Calu3 (cell line): ENCODE measurements around the gene CD6. TPM values are rescaled to one million over a fixed set of nuclear protein-coding genes. Genes with fewer than 3 reads are reported as not detected.

Experiments used
- BruUV-seq: library from RNA; stranded (reverse); fragments of 400-500 nt; replicated peaks from 2 replicates; lab custom pipeline; 2021; lab: Mats Ljungman, UMichigan
- CTCF ChIA-PET: fragments of 300-600 bp; sonication (Branson Sonifier 250); formaldehyde crosslinking; loops from one replicate; lab custom pipeline; 2022; ENCODE audit warnings: antibody characterized with exemption; lab: Charles Lee
- DNase-seq: peaks from one replicate; pipeline ENCODE4 v3.0.0; 2022
- H3K27ac Mint-ChIP-seq: one replicate; pipeline ENCODE4 v1.8.0; 2022; ENCODE audit warnings: mixed read lengths; ENCODE audit not compliant: unreplicated experiment
- H3K27me3 Mint-ChIP-seq: one replicate; pipeline ENCODE4 v1.8.0; 2022; ENCODE audit warnings: mixed read lengths; ENCODE audit not compliant: unreplicated experiment
- H3K36me3 Mint-ChIP-seq: one replicate; pipeline ENCODE4 v1.8.0; 2022; ENCODE audit warnings: mild to moderate bottlenecking, moderate library complexity, mixed read lengths; ENCODE audit not compliant: insufficient read depth, unreplicated experiment
- H3K4me1 Mint-ChIP-seq: one replicate; pipeline ENCODE4 v1.8.0; 2022; ENCODE audit warnings: mild to moderate bottlenecking, low read depth, mixed read lengths; ENCODE audit not compliant: unreplicated experiment
- H3K4me3 Mint-ChIP-seq: one replicate; pipeline ENCODE4 v1.8.0; 2022; ENCODE audit warnings: mild to moderate bottlenecking, low read depth, moderate library complexity, mixed read lengths; ENCODE audit not compliant: unreplicated experiment
- H3K9me3 Mint-ChIP-seq: one replicate; pipeline ENCODE4 v1.8.0; 2022; ENCODE audit warnings: low read depth, mixed read lengths; ENCODE audit not compliant: unreplicated experiment
- CTCF ChIP-seq: fragments of 200-600 bp; IDR thresholded peaks from one replicate; pipeline ENCODE4 v1.8.0; 2022; ENCODE audit warnings: antibody characterized with exemption; ENCODE audit not compliant: unreplicated experiment
- intact Hi-C: fragments of 100-400 bp; cut with micrococcal nuclease; formaldehyde crosslinking; loops from one replicate; pipeline ENCODE4 v1.10.0; 2022; ENCODE audit not compliant: unreplicated experiment
- total RNA-seq: library from RNA; stranded (reverse); gene quantifications from 2 replicates; pipeline ENCODE4 v1.2.3, GENCODE V29; 2022

Gene CD6
- total RNA-seq, 1 experiment from 2014 or later: 0.26 TPM

GRCh38 chr11:60988658-60989057, 17.2 kb downstream of the CD6 start:
- Mint-ChIP-seq H3K27ac (no peak overlapping the region), H3K36me3 (no peaks in the 10 kb centered on the region), H3K27me3 (peaks cover 17% of the 10 kb centered on the region), H3K4me1 (peaks cover 24% of the 10 kb centered on the region), H3K9me3 (no peaks in the 10 kb centered on the region), H3K4me3 (no peak overlapping the region)
- DNase-seq: no peak
- no TSS peak for BruUV-seq
- CTCF ChIA-PET: no interaction called here
- no peak for TF ChIP-seq CTCF
- intact Hi-C loops: no loop called here

GRCh38 chr11:60989093-60989650, 17.7 kb downstream of the CD6 start:
- no peaks in the 10 kb centered on the region for H3K36me3 Mint-ChIP-seq
- H3K4me3 Mint-ChIP-seq: no peak overlapping the region
- H3K9me3 Mint-ChIP-seq: no peaks in the 10 kb centered on the region
- BruUV-seq: no TSS peak
- no peak for TF ChIP-seq CTCF
- peaks cover 24% of the 10 kb centered on the region for H3K4me1 Mint-ChIP-seq
- DNase-seq: no peak
- intact Hi-C loops: no loop called here
- peaks cover 18% of the 10 kb centered on the region for H3K27me3 Mint-ChIP-seq
- CTCF ChIA-PET: no interaction called here
- H3K27ac Mint-ChIP-seq: no peak overlapping the region

GRCh38 chr11:60991457-60991856, 20.0 kb downstream of the CD6 start:
- H3K36me3 Mint-ChIP-seq: no peaks in the 10 kb centered on the region
- TF ChIP-seq CTCF: no peak
- CTCF ChIA-PET: interaction anchor here (0.6 kb wide), 1 partner anchor 16 kb away, joined by 3 read pairs; no protein-coding TSS in a partner anchor
- BruUV-seq: no TSS peak
- H3K4me3 Mint-ChIP-seq: no peak overlapping the region
- DNase-seq: no peak
- no peak overlapping the region for H3K27ac Mint-ChIP-seq
- no peaks in the 10 kb centered on the region for H3K9me3 Mint-ChIP-seq
- peaks cover 31% of the 10 kb centered on the region for H3K4me1 Mint-ChIP-seq
- H3K27me3 Mint-ChIP-seq: peaks cover 21% of the 10 kb centered on the region
- intact Hi-C loops: no loop called here

GRCh38 chr11:60992842-60993409, 21.4 kb downstream of the CD6 start:
- intact Hi-C loops: no loop called here
- no peak for TF ChIP-seq CTCF
- Mint-ChIP-seq H3K36me3 (peaks cover 6% of the 10 kb centered on the region), H3K4me1 (peaks cover 30% of the 10 kb centered on the region), H3K27me3 (peaks cover 21% of the 10 kb centered on the region), H3K27ac (no peak overlapping the region), H3K9me3 (no peaks in the 10 kb centered on the region), H3K4me3 (no peak overlapping the region)
- CTCF ChIA-PET: interaction anchor here (0.6 kb wide), 1 partner anchor 239 kb away, joined by 3 read pairs; no protein-coding TSS in a partner anchor
- no TSS peak for BruUV-seq
- no peak for DNase-seq
